Activated T-helper 9 cell treated with anti-CD3 and anti-CD28 coated beads, Interleukin-2, amount 50 U/mL, for 16 hours (primary cell): Measurements from ENCODE around the gene OR2T10.
"Not testable (repeated sequence)": the region's sequence is repeated elsewhere in the genome, so short reads cannot be mapped to it uniquely, and the experiment has no call there.

Source experiments
- DNase-seq: peaks from one replicate; pipeline ENCODE4 v3.0.0-alpha.2; 2020; ENCODE audit warnings: low read depth

The OR2T10 gene

DNA sequence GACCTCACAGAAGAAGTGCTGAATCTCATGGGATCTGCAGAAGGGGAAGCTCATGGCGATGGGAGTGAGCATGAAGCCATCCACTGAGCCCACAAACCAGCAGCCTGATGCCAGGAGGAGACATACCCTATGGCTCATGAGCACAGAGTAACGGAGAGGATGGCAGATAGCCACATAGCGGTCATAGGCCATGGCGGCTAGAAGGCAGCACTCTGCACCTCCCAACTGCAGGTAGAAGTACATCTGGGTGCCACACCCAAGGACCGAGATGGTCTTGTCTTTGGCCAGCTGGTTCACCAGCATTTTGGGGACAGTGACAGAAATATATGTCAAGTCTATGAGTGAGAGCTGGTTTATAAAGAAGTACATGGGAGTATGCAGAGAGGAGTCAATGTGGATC is 4.3 kb downstream of the OR2T10 start:
- DNase-seq: no peak

- DNase-seq: no peak
Measured at GRCh38 chr1:248592655-248593054, 4.8 kb downstream of the OR2T10 start.

DNA sequence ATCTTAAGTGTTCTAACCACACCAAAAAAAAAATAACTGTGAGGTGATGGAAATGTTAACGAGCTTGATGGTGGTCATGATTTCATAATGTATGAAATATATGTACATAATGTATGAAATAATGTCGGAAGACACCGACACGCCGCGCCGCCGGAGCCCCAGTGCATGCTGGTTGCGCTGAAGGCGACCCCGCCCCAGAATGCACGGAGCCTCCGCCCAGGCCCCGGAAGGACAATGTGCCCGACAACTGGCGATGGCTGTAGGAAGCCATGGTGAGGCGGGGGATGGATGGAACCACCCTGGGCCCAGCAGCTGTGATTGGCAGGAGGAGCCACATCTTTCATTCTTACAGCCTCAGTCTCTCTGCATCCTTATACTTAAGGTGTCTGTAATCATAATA is 7.4 kb downstream of the OR2T10 start:
- DNase-seq: no peak

DNA sequence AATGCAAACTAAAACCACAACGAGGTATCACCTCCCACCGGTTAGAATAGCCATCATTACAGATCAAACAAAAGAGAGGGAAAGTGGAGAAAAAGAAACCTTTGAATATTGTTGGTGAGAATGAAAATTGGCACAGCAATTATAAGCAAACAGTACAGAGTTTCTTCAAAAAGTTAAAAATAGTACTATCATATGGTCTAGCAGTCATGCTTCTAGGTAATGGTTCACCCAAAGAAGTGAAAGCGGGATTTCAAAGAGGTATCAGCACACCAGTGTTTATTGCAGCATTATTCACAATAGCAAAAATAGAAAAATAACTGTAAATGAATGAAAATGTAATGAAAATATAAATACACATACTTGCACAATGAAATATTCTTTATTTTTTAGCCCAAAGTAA is 8.2 kb downstream of the OR2T10 start:
- DNase-seq: no peak

GRCh38 chr1:248585266-248585665 is 12.2 kb downstream of the OR2T10 start:
- no peak for DNase-seq

GRCh38 chr1:248576260-248576980 is 21.1 kb downstream of the OR2T10 start:
- no peak for DNase-seq

DNA sequence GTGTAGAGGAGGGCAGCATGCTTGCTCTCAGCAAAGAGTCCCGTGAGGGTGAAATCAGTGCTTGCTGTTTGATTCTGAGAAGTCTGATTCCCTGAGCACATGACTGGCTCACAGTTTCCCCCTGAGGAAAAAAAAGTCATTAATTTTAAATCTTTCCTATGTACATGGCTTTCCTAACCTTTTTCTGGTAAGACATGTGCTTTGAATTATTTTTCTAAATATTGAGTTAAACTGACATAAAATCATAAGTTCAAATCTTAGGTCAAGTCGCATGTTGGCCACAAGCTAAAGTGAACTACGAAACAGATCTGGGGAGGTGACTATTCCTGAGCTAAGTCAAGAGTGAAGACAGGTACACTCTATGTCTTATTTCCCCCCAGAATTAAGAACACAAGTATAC is 22.8 kb downstream of the OR2T10 start, which contains the start of gene OR2T34:
TSS of gene OR2T34 (minus strand) at position 101 of the 400 bp plus-strand sequence. CDS start at position 101, 0 bp downstream.
- DNase-seq: not testable (repeated sequence)

GRCh38 chr1:248573856-248574255 is 23.6 kb downstream of the OR2T10 start:
- not testable (repeated sequence) for DNase-seq

DNA sequence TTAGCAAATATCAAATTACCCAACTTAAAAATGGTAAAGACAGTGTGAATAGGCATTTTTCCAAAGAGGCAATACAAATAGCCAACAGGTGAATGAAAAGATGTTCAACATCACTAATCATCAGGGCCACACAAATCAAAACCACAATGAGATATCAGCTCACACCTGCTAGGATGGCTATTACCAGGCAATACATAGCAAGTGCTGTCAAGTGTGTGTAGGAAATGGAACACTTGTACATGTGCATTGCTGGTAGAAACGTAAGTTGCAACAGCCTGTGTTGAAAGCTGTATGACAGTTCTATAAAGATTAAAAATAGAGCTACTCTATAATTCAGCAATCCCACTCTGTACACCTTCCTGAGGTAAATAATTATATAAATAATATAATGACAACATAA is 25.5 kb downstream of the OR2T10 start:
- DNase-seq: not testable (repeated sequence)

GRCh38 chr1:248570811-248571210 is 26.7 kb downstream of the OR2T10 start:
- DNase-seq: not testable (repeated sequence)

DNA sequence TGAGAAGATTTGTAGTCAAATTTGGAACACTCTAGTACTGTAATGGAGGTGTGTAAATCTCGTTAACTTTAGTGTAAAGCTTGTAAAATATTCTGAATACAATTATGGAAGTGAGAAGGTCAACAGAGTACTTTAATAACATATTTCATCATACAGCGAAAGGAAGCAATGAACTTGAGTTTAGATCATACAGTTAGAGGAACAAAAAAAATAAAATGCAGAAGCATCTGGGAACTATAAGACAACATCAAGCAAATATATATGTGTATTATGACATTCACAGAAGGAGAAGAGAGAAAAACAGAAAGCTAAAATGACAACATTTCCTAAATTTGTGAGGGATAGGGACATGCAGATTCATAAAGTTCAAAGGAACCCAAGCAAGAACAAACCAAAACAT is 28.5 kb downstream of the OR2T10 start:
- not testable (repeated sequence) for DNase-seq

- not testable (repeated sequence) for DNase-seq
Measured at GRCh38 chr1:248565530-248566373, 31.7 kb downstream of the OR2T10 start.

GRCh38 chr1:248562672-248563071 is 34.8 kb downstream of the OR2T10 start, which contains the start of gene OR2T29:
OR2T29 (minus strand) TSS chr1:248562772; CDS start chr1:248559491, 3,281 bp downstream.
- DNase-seq: not testable (repeated sequence)

- DNase-seq: not testable (repeated sequence)
Measured at GRCh38 chr1:248551027-248551426, 46.5 kb downstream of the OR2T10 start.

DNA sequence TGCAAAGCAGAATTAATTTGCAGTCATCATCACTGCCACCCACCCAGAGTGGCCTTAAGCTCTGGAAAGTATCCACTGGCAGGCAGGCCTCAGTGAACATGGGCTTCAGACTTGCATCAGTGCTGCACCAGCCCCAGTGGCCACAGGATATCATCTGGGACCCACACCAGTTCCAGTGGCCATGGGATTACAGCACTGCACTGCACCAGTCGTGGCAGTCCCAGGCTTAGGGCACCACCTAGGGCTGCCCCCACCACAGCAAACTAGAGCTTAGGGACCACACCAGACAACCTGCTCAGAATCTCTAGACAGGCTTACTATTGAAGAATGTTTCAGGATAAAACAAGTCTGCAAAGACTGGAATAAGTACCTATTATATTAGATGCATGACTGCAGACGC is 50.1 kb downstream of the OR2T10 start:
- not testable (repeated sequence) for DNase-seq
